Spleen (tissue), 7 donors: Measurements from ENCODE around the gene DAD1.

ENCODE experiments used
- CTCF ChIP-seq, 11 experiments: fragments of 200-600 bp in 7 of 11; fragments of 450-650 bp in 4 of 11; sonication (generic) in 4 of 11; IDR thresholded peaks in 8 of 11; conservative IDR thresholded peaks in 3 of 11; 1 replicate in 7 of 11; 2 replicates in 4 of 11; pipeline versions ENCODE4 v1.4.0 to v1.8.0; 2016 to 2021; ENCODE audit warnings: antibody characterized with exemption in 11 of 11, inconsistent platforms in 4 of 11, mild to moderate bottlenecking in 1 of 11
- POLR2A ChIP-seq, 3 donors: fragments of 450-650 bp; IDR thresholded peaks; one replicate each; pipeline ENCODE4 v1.5.1; 2017; ENCODE audit warnings: antibody characterized with exemption in 3 of 3, mild to moderate bottlenecking in 1 of 3
- POLR2AphosphoS5 ChIP-seq, 3 donors: sonication (generic); formaldehyde crosslinking; IDR thresholded peaks; one replicate each; pipeline ENCODE4 v1.5.1; 2017; ENCODE audit warnings: antibody characterized with exemption in 3 of 3
- donor health status: DM: no; HTN: no; CAD: no; lungs with moderate emphysema.
- donor health status: DM: no; HTN: no; CAD: no.
- donor health status: DM: no; HTN: no; CAD: no.

- TF ChIP-seq CTCF (IDR thresholded peaks at IDR 0.05 in 8 of 11, conservative IDR thresholded peaks at IDR 0.05 in 3 of 11) (no peak), POLR2AphosphoS5 (IDR thresholded peaks at IDR 0.05) (no peak), POLR2A (IDR thresholded peaks at IDR 0.05) (no peak)
These were observed 47.3 kb downstream of the DAD1 start for GRCh38 chr14:22541721-22542120.
